Posterior cingulate gyrus (tissue), 11 donors: ENCODE measurements around the gene SLC12A4.
"Not testable (repeated sequence)": the region's sequence is repeated elsewhere in the genome, so short reads cannot be mapped to it uniquely, and the experiment has no call there.

ENCODE experiments used
- DNase-seq, 10 donors: peaks; one replicate each; pipeline versions ENCODE4 v3.0.0 to v3.0.0-alpha.2; 2020 to 2021; ENCODE audit warnings: mixed read lengths in 3 of 10
- intact Hi-C: fragments of 100-400 bp; cut with DNase I; formaldehyde crosslinking; loops from one replicate; pipeline ENCODE4 v1.15.1; 2023

Gene SLC12A4

GRCh38 chr16:67915831-67916723 is 52.4 kb downstream of the SLC12A4 start:
- DNase-seq, result peak in 1 of 10 donors; percentile 59
- intact Hi-C loops, result no loop called here

DNA sequence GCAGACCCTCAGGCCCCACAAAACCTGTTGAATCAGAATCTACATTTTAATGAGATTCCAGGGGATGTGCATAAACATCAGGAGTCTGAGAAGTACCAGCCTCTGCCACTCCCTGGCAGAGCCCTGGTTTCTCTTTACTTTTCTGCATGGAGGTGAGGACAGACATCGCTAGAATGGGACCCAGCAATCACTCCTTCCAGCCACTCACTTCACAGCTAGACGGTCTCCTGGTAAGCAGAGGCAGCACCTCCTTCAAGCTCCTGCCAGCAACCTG is 53.0 kb downstream of the SLC12A4 start:
- DNase-seq, intact Hi-C loops: not testable (repeated sequence)

DNA sequence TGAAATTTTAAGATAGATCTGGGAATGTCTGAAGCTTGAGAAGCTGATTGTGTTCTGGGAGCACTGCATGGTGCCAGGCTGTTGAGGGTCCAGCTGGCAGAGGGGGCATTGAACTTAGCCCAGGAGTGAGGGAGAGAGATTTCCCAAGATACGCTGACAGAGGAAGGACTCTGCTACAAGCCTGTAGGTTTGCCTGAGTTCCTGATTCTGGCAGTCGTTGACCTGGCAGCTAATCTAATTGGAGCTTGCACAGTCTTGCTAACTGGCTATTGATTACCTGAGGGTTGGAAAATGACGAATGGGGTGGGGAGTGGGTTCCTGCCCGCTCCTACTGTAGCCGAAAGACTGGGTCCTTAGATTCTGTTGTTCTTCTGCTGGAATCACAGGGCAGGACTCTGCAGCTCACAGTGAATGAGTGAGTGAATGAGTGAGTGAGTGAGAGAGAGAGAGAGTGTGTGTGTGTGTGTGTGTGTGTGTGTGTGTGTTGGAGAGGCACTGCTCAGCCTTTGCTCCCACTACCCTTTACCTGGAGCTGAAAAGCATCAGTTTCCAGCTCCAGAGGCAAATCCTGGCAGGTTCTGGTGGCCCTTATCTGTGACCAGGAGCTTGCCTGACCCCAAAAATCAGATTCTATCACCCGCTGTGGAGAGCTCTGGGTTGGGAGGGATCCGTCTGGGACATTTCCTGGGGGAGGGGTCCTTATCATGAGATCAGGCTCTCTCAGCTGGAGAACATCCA is 53.5 kb downstream of the SLC12A4 start:
- no peak for DNase-seq
- intact Hi-C loops, result no loop called here

- intact Hi-C loops, result no loop called here
- DNase-seq, result peak; percentile 76 to 99 (median 87)
Observed at GRCh38 chr16:67910158-67910557, 58.3 kb downstream of the SLC12A4 start.

DNA sequence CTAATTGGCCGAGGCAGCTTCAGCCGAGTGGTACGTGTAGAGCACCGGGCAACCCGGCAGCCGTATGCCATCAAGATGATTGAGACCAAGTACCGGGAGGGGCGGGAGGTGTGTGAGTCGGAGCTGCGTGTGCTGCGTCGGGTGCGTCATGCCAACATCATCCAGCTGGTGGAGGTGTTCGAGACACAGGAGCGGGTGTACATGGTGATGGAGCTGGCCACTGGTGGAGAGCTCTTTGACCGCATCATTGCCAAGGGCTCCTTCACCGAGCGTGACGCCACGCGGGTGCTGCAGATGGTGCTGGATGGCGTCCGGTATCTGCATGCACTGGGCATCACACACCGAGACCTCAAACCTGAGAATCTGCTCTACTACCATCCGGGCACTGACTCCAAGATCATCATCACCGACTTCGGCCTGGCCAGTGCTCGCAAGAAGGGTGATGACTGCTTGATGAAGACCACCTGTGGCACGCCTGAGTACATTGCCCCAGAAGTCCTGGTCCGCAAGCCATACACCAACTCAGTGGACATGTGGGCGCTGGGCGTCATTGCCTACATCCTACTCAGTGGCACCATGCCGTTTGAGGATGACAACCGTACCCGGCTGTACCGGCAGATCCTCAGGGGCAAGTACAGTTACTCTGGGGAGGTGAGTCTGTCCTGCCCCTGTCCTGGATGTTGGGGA is 59.2 kb downstream of the SLC12A4 start:
- DNase-seq, result peak in 1 of 10 donors; percentile 69
- intact Hi-C loops, result no loop called here

DNA sequence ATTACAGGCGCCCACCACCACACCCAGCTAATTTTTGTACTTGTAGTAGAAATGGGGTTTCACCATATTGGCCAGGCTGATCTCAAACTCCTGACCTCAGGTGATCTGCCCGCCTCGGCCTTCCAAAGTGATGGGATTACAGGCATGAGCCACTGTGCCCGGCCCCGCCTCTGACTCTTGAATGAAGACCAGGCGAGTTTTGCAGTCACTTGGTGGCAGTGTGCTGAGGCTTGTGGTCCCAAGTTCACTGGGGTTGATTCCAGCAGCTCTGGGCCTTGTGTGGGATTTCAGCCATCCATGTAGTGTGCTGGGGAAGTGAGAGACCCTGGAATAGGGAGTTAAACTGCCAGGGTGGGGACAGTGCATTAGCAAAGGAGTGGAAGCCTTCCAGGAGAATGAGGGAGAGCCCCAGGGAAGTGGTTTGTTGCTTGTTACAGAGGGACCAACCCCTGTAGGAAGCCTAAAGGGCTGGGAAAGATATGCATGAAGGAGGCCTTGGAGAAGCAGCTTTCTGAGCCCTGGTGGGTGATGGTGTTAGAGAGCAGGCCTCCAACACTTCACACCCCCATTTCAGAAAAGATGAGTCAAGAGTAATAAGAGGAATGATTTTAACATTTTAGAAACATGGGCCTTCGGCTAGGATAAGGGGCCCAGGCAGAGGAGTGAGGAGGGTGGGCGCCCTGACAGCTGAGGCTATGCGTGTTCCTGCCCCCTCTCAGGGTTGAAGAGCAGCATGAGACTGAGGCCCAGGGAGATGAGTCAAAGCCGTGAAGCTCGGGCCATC is 60.8 kb downstream of the SLC12A4 start:
- intact Hi-C loops, result no loop called here
- peak in 1 of 10 donors; percentile 56 for DNase-seq

DNA sequence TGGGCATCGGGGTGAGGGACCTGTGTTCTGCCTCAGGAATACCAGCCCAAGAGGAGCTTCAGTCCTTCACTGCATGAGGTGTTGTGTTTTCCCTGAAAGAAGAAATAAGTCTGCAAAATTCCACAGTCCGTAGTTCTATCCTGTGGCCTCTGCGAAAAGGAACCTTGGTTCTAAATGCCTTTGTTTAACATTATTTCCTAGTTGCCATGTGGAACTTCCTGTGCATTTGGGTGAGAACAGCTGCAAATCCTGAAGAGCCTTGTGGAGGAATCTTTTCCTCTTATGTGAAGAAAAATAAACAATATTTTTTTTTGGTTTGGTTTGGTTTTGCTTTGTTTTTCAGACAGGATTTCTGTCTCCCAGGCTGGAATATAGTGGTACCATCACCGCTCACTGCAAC is 65.6 kb downstream of the SLC12A4 start:
- DNase-seq, result no peak
- intact Hi-C loops, result no loop called here

GRCh38 chr16:67901734-67902133 is 66.7 kb downstream of the SLC12A4 start:
- intact Hi-C loops, result no loop called here
- peak in 1 of 10 donors; percentile 14 for DNase-seq

GRCh38 chr16:67897231-67897630 is 71.2 kb downstream of the SLC12A4 start:
- no peak for DNase-seq
- intact Hi-C loops, result loop anchor here (10.0 kb wide), 1 partner anchor 52 kb away; the partner anchor contains the start of genes CENPT, NUTF2 and THAP11

- intact Hi-C loops, result loop anchor here (10.0 kb wide), 1 partner anchor 49 kb away; the partner anchor contains the start of genes CENPT, NUTF2 and THAP11
Observed at GRCh38 chr16:67893743-67894399, 74.6 kb downstream of the SLC12A4 start.

More at GRCh38 chr16:67893743-67894399, 74.6 kb downstream of the SLC12A4 start:
- peak in 1 of 10 donors; percentile 79 for DNase-seq
